ENCODE data around the gene TMEM201.
A peak's percentile ranks its signal among the peaks of the same experiment; 100 is the strongest.
"Not testable (repeated sequence)": the region's sequence is repeated elsewhere in the genome, so short reads cannot be mapped to it uniquely, and the experiment has no call there.

TMEM201 gene

GRCh38 chr1:9588551-9589143 lies at the start of gene TMEM201:
Gene TMEM201 (plus strand): TSS chr1:9588911. CDS start chr1:9588931, 20 bp downstream.
- peak; percentile 61 for DNase-seq

GRCh38 chr1:9539165-9539828 lies 49.4 kb upstream of the TMEM201 start, which contains the start of gene SLC25A33:
Gene SLC25A33 (plus strand): TSS chr1:9539465. CDS start chr1:9539692, 227 bp downstream.
- peak; percentile 87 for DNase-seq

GRCh38 chr1:9539829-9540550 lies 48.7 kb upstream of the TMEM201 start:
- DNase-seq: peak; percentile 11

GRCh38 chr1:9542430-9542829 lies 46.3 kb upstream of the TMEM201 start:
- no peak for DNase-seq

GRCh38 chr1:9544926-9545325 lies 43.8 kb upstream of the TMEM201 start:
- no peak for DNase-seq

GRCh38 chr1:9549955-9550546 lies 38.7 kb upstream of the TMEM201 start:
- DNase-seq: no peak

- DNase-seq: no peak
Measured at GRCh38 chr1:9551984-9552383, 36.7 kb upstream of the TMEM201 start.

GRCh38 chr1:9553736-9554144 lies 35.0 kb upstream of the TMEM201 start:
- no peak for DNase-seq

- no peak for DNase-seq
Measured at GRCh38 chr1:9555942-9556341, 32.8 kb upstream of the TMEM201 start.

GRCh38 chr1:9557624-9558023 lies 31.1 kb upstream of the TMEM201 start:
- peak; percentile 14 for DNase-seq

- DNase-seq: no peak
Measured at GRCh38 chr1:9558271-9558945, 30.3 kb upstream of the TMEM201 start.

- DNase-seq: no peak
Measured at GRCh38 chr1:9558946-9559545, 29.7 kb upstream of the TMEM201 start.

- no peak for DNase-seq
Measured at GRCh38 chr1:9559673-9560072, 29.0 kb upstream of the TMEM201 start.

GRCh38 chr1:9560090-9560489 lies 28.6 kb upstream of the TMEM201 start:
- not testable (repeated sequence) for DNase-seq

GRCh38 chr1:9561429-9561828 lies 27.3 kb upstream of the TMEM201 start:
- peak; percentile 44 for DNase-seq

GRCh38 chr1:9569267-9569666 lies 19.4 kb upstream of the TMEM201 start:
- no peak for DNase-seq

GRCh38 chr1:9570886-9571529 lies 17.7 kb upstream of the TMEM201 start:
- DNase-seq: not testable (repeated sequence)

GRCh38 chr1:9573723-9574122 lies 15.0 kb upstream of the TMEM201 start:
- no peak for DNase-seq

- no peak for DNase-seq
Measured at GRCh38 chr1:9575486-9575885, 13.2 kb upstream of the TMEM201 start.

- DNase-seq: no peak
Measured at GRCh38 chr1:9576903-9577302, 11.8 kb upstream of the TMEM201 start.

- no peak for DNase-seq
Measured at GRCh38 chr1:9577423-9577822, 11.3 kb upstream of the TMEM201 start.

- DNase-seq: no peak
Measured at GRCh38 chr1:9580942-9581341, 7.8 kb upstream of the TMEM201 start.

Data from GF-D8 (cell line).